HG03045 (cell line): ENCODE data around the gene FNDC3B.
"Not testable (repeated sequence)": the region's sequence is repeated elsewhere in the genome, so short reads cannot be mapped to it uniquely, and the experiment has no call there.

Experiments used
- ATAC-seq: cut with Tn5 transposase; IDR thresholded peaks from one replicate; pipeline ENCODE4 v1.9.1; 2021; ENCODE audit warnings: mild to moderate bottlenecking, moderate library complexity; ENCODE audit not compliant: unreplicated experiment

The FNDC3B gene

GRCh38 chr3:172254542-172254941 lies 215.2 kb downstream of the FNDC3B start:
- ATAC-seq: no peak

- not testable (repeated sequence) for ATAC-seq
Measured at GRCh38 chr3:172255321-172255720, 215.9 kb downstream of the FNDC3B start.

GRCh38 chr3:172256101-172256734 lies 216.8 kb downstream of the FNDC3B start:
- no peak for ATAC-seq

GRCh38 chr3:172257648-172258400 lies 218.4 kb downstream of the FNDC3B start:
- ATAC-seq: no peak

GRCh38 chr3:172258624-172259023 lies 219.2 kb downstream of the FNDC3B start:
- ATAC-seq: no peak

GRCh38 chr3:172259111-172259541 lies 219.7 kb downstream of the FNDC3B start:
- ATAC-seq: no peak

- ATAC-seq: no peak
Measured at GRCh38 chr3:172259726-172260248, 220.4 kb downstream of the FNDC3B start.

- no peak for ATAC-seq
Measured at GRCh38 chr3:172260381-172260780, 221.0 kb downstream of the FNDC3B start.

- no peak for ATAC-seq
Measured at GRCh38 chr3:172261054-172261453, 221.7 kb downstream of the FNDC3B start.

- ATAC-seq: no peak
Measured at GRCh38 chr3:172262991-172263608, 223.7 kb downstream of the FNDC3B start.

- no peak for ATAC-seq
Measured at GRCh38 chr3:172263781-172264486, 224.6 kb downstream of the FNDC3B start.

- ATAC-seq: no peak
Measured at GRCh38 chr3:172266103-172266502, 226.7 kb downstream of the FNDC3B start.

- ATAC-seq: no peak
Measured at GRCh38 chr3:172268425-172268824, 229.0 kb downstream of the FNDC3B start.

GRCh38 chr3:172268868-172269267 lies 229.5 kb downstream of the FNDC3B start:
- no peak for ATAC-seq

GRCh38 chr3:172270557-172271166 lies 231.3 kb downstream of the FNDC3B start:
- ATAC-seq: peak; percentile 92

- no peak for ATAC-seq
Measured at GRCh38 chr3:172271386-172271976, 232.1 kb downstream of the FNDC3B start.

GRCh38 chr3:172272698-172273097 lies 233.3 kb downstream of the FNDC3B start:
- no peak for ATAC-seq

- ATAC-seq: no peak
Measured at GRCh38 chr3:172273378-172273777, 234.0 kb downstream of the FNDC3B start.

GRCh38 chr3:172274906-172275305 lies 235.5 kb downstream of the FNDC3B start:
- ATAC-seq: no peak

- ATAC-seq: no peak
Measured at GRCh38 chr3:172275586-172275985, 236.2 kb downstream of the FNDC3B start.
